ENCODE results near the gene BCLAF1.
"Not testable (repeated sequence)": the region's sequence is repeated elsewhere in the genome, so short reads cannot be mapped to it uniquely, and the experiment has no call there.

The BCLAF1 gene

GRCh38 chr6:136308469-136308868, 18.8 kb upstream of the BCLAF1 start:
- DNase-seq: not testable (repeated sequence)

- no peak for DNase-seq
Measured at GRCh38 chr6:136307351-136307750, 17.7 kb upstream of the BCLAF1 start.

GRCh38 chr6:136306466-136306865, 16.8 kb upstream of the BCLAF1 start:
- DNase-seq: no peak

- no peak for DNase-seq
Measured at GRCh38 chr6:136304410-136304809, 14.8 kb upstream of the BCLAF1 start.

- DNase-seq: no peak
Measured at GRCh38 chr6:136303516-136303915, 13.9 kb upstream of the BCLAF1 start.

GRCh38 chr6:136294621-136295020, 5.0 kb upstream of the BCLAF1 start:
- DNase-seq: no peak

GRCh38 chr6:136290410-136291010, 864 bp upstream of the BCLAF1 start:
- peak; percentile 93 for DNase-seq

GRCh38 chr6:136289327-136289578, 393 bp downstream of the BCLAF1 start:
- DNase-seq: peak; percentile 95

- peak; percentile 97 for DNase-seq
Measured at GRCh38 chr6:136288566-136289326, 900 bp downstream of the BCLAF1 start.

GRCh38 chr6:136284909-136285308, 4.7 kb downstream of the BCLAF1 start:
- no peak for DNase-seq

- DNase-seq: no peak
Measured at GRCh38 chr6:136282906-136283305, 6.7 kb downstream of the BCLAF1 start.

GRCh38 chr6:136280032-136280609, 9.5 kb downstream of the BCLAF1 start:
- no peak for DNase-seq

GRCh38 chr6:136274062-136274461, 15.6 kb downstream of the BCLAF1 start:
- DNase-seq: no peak

- no peak for DNase-seq
Measured at GRCh38 chr6:136265101-136265500, 24.5 kb downstream of the BCLAF1 start.

- no peak for DNase-seq
Measured at GRCh38 chr6:136262940-136263339, 26.7 kb downstream of the BCLAF1 start.

- DNase-seq: no peak
Measured at GRCh38 chr6:136254851-136255466, 34.7 kb downstream of the BCLAF1 start.

- DNase-seq: no peak
Measured at GRCh38 chr6:136253734-136254133, 35.9 kb downstream of the BCLAF1 start.

GRCh38 chr6:136252441-136252840, 37.2 kb downstream of the BCLAF1 start:
- no peak for DNase-seq

GRCh38 chr6:136251394-136251793, 38.3 kb downstream of the BCLAF1 start:
- DNase-seq: no peak

GRCh38 chr6:136250686-136251008, 39.0 kb downstream of the BCLAF1 start:
- no peak for DNase-seq

GRCh38 chr6:136249811-136250685, 39.6 kb downstream of the BCLAF1 start, which contains the start of gene MTFR2:
MTFR2 (minus strand) TSS chr6:136250311; CDS start chr6:136249099, 1,212 bp downstream.
- peak; percentile 96 for DNase-seq

GRCh38 chr6:136249336-136249735, 40.3 kb downstream of the BCLAF1 start:
- no peak for DNase-seq

- DNase-seq: no peak
Measured at GRCh38 chr6:136244061-136244616, 45.5 kb downstream of the BCLAF1 start.
